ENCODE data around the gene CT83. TPM values are rescaled to one million over a fixed set of nuclear protein-coding genes. Genes with fewer than 3 reads are reported as not detected.

Gene CT83
- total RNA-seq, 1 donor from 2014 or later = not detected

- Histone ChIP-seq H3K27ac (peak within 1 kb of the TSS; percentile 31), H3K4me1 (no peaks in the 10 kb centered on the region), H3K27me3 (ENCODE audit: low read depth) (no peaks in the 10 kb centered on the region), H3K9me3 (no peaks in the 10 kb centered on the region), H3K4me3 (peak within 1 kb of the TSS; percentile 37), H3K36me3 (no peaks in the 10 kb centered on the region)
- DNase-seq (peak; percentile 63), ATAC-seq (peak; percentile 93)
- intact Hi-C loops (cut with DNase I) = no loop called here
- TF ChIP-seq CTCF (IDR thresholded peaks at IDR 0.05) = no peak
Measured at GRCh38 chrX:116436358-116436816, 26.4 kb downstream of the CT83 start, which contains the start of gene SLC6A14. Gene SLC6A14 (plus strand): TSS chrX:116436606. CDS start chrX:116436710, 104 bp downstream.

- no peak overlapping the region for H3K4me3 ChIP-seq
- intact Hi-C loops (cut with DNase I) = no loop called here
Measured at GRCh38 chrX:116435597-116435996, 27.2 kb downstream of the CT83 start.

GRCh38 chrX:116427978-116428377 is 34.8 kb downstream of the CT83 start:
- intact Hi-C loops (cut with DNase I) = no loop called here
- Histone ChIP-seq H3K27ac (no peak overlapping the region), H3K36me3 (no peaks in the 10 kb centered on the region), H3K9me3 (no peaks in the 10 kb centered on the region), H3K4me3 (no peak overlapping the region), H3K27me3 (ENCODE audit: low read depth) (no peaks in the 10 kb centered on the region), H3K4me1 (no peaks in the 10 kb centered on the region)
- DNase-seq (no peak), ATAC-seq (no peak)
- no peak for TF ChIP-seq CTCF (IDR thresholded peaks at IDR 0.05)

More at GRCh38 chrX:116435597-116435996, 27.2 kb downstream of the CT83 start:
- ATAC-seq (no peak), DNase-seq (no peak)
- H3K4me1 ChIP-seq = no peaks in the 10 kb centered on the region
- no peaks in the 10 kb centered on the region for H3K27me3 ChIP-seq (ENCODE audit: low read depth)
- H3K36me3 ChIP-seq = no peaks in the 10 kb centered on the region
- TF ChIP-seq CTCF (IDR thresholded peaks at IDR 0.05) = no peak
- no peak overlapping the region for H3K27ac ChIP-seq
- no peaks in the 10 kb centered on the region for H3K9me3 ChIP-seq

GRCh38 chrX:116417968-116418367 is 44.8 kb downstream of the CT83 start:
- no peak for TF ChIP-seq CTCF (IDR thresholded peaks at IDR 0.05)
- DNase-seq = no peak
- Histone ChIP-seq H3K4me1 (no peaks in the 10 kb centered on the region), H3K27me3 (ENCODE audit: low read depth) (no peaks in the 10 kb centered on the region), H3K9me3 (no peaks in the 10 kb centered on the region), H3K27ac (no peak overlapping the region), H3K4me3 (no peak overlapping the region), H3K36me3 (no peaks in the 10 kb centered on the region)
- ATAC-seq = no peak
- intact Hi-C loops (cut with DNase I) = no loop called here

- H3K9me3 ChIP-seq = no peaks in the 10 kb centered on the region
- H3K27me3 ChIP-seq (ENCODE audit: low read depth) = no peaks in the 10 kb centered on the region
- H3K4me3 ChIP-seq = no peak overlapping the region
- intact Hi-C loops (cut with DNase I) = no loop called here
- DNase-seq (no peak), ATAC-seq (no peak)
- no peak for TF ChIP-seq CTCF (IDR thresholded peaks at IDR 0.05)
- H3K36me3 ChIP-seq = no peaks in the 10 kb centered on the region
- H3K27ac ChIP-seq = no peak overlapping the region
- H3K4me1 ChIP-seq = no peaks in the 10 kb centered on the region
Measured at GRCh38 chrX:116417214-116417613, 45.6 kb downstream of the CT83 start.

GRCh38 chrX:116413273-116413672 is 49.5 kb downstream of the CT83 start:
- Histone ChIP-seq H3K27ac (no peak overlapping the region), H3K4me3 (no peak overlapping the region), H3K4me1 (no peaks in the 10 kb centered on the region), H3K27me3 (ENCODE audit: low read depth) (no peaks in the 10 kb centered on the region), H3K9me3 (no peaks in the 10 kb centered on the region), H3K36me3 (no peaks in the 10 kb centered on the region)
- no peak for TF ChIP-seq CTCF (IDR thresholded peaks at IDR 0.05)
- ATAC-seq (no peak), DNase-seq (no peak)
- intact Hi-C loops (cut with DNase I) = no loop called here
